Measurements from ENCODE around the gene FANCL. TPM values are rescaled to one million over a fixed set of nuclear protein-coding genes. Genes with fewer than 3 reads are reported as not detected.
"Not testable (repeated sequence)": the region's sequence is repeated elsewhere in the genome, so short reads cannot be mapped to it uniquely, and the experiment has no call there.

FANCL gene
- total and polyA plus RNA-seq, 7 donors: 7.2 to 38.3 (median 14.5) TPM

DNA sequence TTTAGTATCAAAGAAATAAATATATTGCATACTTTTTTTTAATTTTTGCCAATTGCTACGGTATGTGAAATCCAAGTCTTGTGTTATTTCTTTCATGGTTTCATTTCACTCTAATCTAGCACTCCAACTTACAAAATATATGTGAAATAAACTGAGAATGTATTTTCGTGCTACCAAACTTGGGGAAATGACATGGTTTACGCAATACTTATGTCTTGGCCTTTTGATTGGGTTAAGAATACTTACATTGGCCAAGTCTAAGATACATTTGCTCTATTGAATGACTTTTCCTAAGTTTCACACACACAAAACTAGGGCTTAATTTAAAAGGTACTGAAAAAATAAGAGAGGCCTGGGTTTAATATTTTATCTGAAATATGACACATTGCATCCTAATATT, 114.0 kb downstream of the FANCL start:
- DNase-seq: no peak
- WGBS, 2 donors: 96 to 98% methylated on average over 3 of the region's 3 CpGs
- TF ChIP-seq POLR2AphosphoS5 (IDR thresholded peaks at IDR 0.05): no peak
- H3K27me3 ChIP-seq: no peaks in the 10 kb centered on the region
- no peak overlapping the region for H3K27ac ChIP-seq
- no peak overlapping the region for H3K4me3 ChIP-seq
- H3K4me1 ChIP-seq: peaks cover 0 to 19% (median 14%) of the 10 kb centered on the region in 4 donors
- intact Hi-C loops (cut with DNase I): no loop called here
- no peaks in the 10 kb centered on the region for H3K9me3 ChIP-seq
- H3K36me3 ChIP-seq: peaks cover 0 to 10% (median 7%) of the 10 kb centered on the region in 4 donors

DNA sequence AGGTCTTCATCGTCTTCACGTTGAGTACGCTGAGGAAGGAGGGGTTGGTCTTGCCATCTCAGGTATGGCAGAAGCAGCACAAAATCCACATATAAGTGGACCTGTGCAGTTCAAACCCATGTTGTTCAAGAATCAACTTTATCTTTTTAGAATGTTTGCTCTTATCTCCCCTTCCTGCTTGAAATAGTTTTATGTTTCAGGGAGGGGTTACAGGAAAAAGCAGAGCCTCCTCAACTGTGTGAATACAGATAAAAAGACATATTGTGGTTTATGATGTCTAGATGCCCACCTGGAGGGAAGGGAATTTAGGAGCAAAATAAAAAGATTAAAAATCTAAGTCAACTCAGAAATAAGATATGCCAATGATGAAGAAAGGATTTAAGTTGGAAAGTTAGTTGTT, 118.6 kb downstream of the FANCL start:
- H3K27me3 ChIP-seq: no peaks in the 10 kb centered on the region
- no peak for DNase-seq
- no peaks in the 10 kb centered on the region for H3K9me3 ChIP-seq
- no peak overlapping the region for H3K27ac ChIP-seq
- H3K36me3 ChIP-seq: peaks cover 0 to 10% (median 7%) of the 10 kb centered on the region in 4 donors
- 96 to 98% methylated on average over 3 of the region's 3 CpGs for WGBS, 2 donors
- intact Hi-C loops (cut with DNase I): no loop called here
- H3K4me1 ChIP-seq: no peaks in the 10 kb centered on the region
- TF ChIP-seq, protein P1, sequence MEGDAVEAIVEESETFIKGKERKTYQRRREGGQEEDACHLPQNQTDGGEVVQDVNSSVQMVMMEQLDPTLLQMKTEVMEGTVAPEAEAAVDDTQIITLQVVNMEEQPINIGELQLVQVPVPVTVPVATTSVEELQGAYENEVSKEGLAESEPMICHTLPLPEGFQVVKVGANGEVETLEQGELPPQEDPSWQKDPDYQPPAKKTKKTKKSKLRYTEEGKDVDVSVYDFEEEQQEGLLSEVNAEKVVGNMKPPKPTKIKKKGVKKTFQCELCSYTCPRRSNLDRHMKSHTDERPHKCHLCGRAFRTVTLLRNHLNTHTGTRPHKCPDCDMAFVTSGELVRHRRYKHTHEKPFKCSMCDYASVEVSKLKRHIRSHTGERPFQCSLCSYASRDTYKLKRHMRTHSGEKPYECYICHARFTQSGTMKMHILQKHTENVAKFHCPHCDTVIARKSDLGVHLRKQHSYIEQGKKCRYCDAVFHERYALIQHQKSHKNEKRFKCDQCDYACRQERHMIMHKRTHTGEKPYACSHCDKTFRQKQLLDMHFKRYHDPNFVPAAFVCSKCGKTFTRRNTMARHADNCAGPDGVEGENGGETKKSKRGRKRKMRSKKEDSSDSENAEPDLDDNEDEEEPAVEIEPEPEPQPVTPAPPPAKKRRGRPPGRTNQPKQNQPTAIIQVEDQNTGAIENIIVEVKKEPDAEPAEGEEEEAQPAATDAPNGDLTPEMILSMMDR (IDR thresholded peaks at IDR 0.05): no peak
- TF ChIP-seq EP300 (IDR thresholded peaks at IDR 0.05): no peak
- TF ChIP-seq POLR2AphosphoS5 (IDR thresholded peaks at IDR 0.05): no peak
- no peak for TF ChIP-seq POLR2A (IDR thresholded peaks at IDR 0.05)
- no peak overlapping the region for H3K4me3 ChIP-seq

DNA sequence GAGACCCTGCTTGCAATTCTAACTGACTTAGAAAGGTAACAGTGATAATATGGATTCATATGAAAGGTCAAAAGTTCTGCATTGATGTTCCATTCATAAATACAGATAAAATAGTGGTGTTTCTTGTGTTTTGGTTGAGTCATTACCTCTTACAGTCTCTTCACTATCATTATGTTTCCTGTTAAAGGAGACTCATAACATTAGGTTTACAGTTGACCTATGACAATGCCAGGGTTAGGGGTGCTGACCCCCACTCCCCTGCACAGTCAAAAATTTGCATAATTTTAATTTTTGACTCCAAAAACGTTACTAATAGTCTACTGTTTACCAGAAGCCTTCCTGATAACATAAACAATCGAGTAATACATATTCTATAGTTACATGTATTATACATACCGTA, 119.1 kb downstream of the FANCL start:
- Histone ChIP-seq H3K27me3 (no peaks in the 10 kb centered on the region), H3K4me3 (no peak overlapping the region), H3K4me1 (no peaks in the 10 kb centered on the region), H3K27ac (no peak overlapping the region), H3K9me3 (no peaks in the 10 kb centered on the region), H3K36me3 (peaks cover 0 to 10% (median 7%) of the 10 kb centered on the region in 4 donors)
- no peak for TF ChIP-seq POLR2AphosphoS5 (IDR thresholded peaks at IDR 0.05)
- TF ChIP-seq, protein P1 (IDR thresholded peaks at IDR 0.05): no peak
- TF ChIP-seq EP300 (IDR thresholded peaks at IDR 0.05): no peak
- TF ChIP-seq POLR2A (IDR thresholded peaks at IDR 0.05): no peak
- WGBS, 2 donors: 76 to 82% methylated on average over 3 of the region's 3 CpGs
- intact Hi-C loops (cut with DNase I): no loop called here
- DNase-seq: no peak

DNA sequence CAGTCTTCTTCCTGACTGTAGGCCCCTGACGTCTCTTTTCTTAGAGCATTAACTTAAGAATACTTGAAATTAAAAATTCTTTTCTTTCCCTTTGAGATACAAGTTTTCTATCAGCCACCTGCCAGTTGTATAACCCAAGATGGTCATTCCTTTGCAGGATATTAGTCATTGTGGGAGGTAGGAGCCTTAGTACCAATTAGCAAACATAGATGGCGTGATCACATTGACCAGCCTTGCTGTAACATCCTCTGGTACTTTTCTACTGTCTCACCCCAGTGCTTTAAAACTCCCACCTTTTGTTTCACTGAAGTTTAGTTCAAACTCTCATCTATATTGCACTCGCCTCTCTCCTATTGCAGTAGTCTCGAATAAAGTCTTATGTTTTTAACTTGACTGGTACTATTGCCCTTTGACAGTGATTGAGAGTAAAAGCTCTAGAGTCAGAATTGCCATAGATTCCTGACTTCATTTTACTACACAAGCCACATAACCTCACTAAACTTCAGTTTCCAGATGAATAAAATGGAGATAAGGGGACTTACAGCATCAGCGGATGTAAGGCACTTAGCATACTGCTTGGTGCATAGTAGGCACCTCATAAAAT, 120.4 kb downstream of the FANCL start:
- intact Hi-C loops (cut with DNase I): no loop called here
- Histone ChIP-seq H3K9me3 (no peaks in the 10 kb centered on the region), H3K4me3 (no peak overlapping the region), H3K27ac (no peak overlapping the region), H3K27me3 (no peaks in the 10 kb centered on the region), H3K36me3 (peaks cover 0 to 10% (median 7%) of the 10 kb centered on the region in 4 donors), H3K4me1 (no peaks in the 10 kb centered on the region)
- 95 to 96% methylated on average over 5 of the region's 5 CpGs for WGBS, 2 donors
- DNase-seq: no peak
- TF ChIP-seq EP300 (IDR thresholded peaks at IDR 0.05) (no peak), POLR2AphosphoS5 (IDR thresholded peaks at IDR 0.05) (no peak), POLR2A (IDR thresholded peaks at IDR 0.05) (no peak)
- TF ChIP-seq, protein P1 (IDR thresholded peaks at IDR 0.05): no peak

DNA sequence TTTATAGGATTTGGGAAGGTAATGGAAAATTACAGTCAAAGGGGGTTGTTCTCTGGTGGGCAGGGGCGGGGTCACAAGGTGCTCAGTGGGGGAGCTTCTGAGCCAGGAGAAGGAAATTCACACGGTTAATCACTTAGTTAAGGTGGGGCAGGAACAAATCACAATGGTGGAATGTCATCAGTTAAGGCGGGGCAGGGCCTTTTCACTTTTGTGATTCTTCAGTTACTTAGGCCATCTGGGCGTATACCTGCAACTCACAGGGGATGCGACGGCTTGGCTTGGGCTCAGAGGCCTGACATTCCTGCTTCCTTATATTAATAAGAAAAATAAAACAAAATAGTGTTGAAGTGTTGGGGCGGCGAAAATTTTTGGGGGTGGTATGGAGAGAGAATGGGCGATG, 127.6 kb downstream of the FANCL start:
- H3K4me3 ChIP-seq; H3K27ac ChIP-seq; H3K27me3 ChIP-seq; DNase-seq; H3K36me3 ChIP-seq; H3K4me1 ChIP-seq; intact Hi-C loops (cut with DNase I); H3K9me3 ChIP-seq: not testable (repeated sequence)
- WGBS, 2 donors: 76 to 84% methylated on average over 9 of the region's 9 CpGs

DNA sequence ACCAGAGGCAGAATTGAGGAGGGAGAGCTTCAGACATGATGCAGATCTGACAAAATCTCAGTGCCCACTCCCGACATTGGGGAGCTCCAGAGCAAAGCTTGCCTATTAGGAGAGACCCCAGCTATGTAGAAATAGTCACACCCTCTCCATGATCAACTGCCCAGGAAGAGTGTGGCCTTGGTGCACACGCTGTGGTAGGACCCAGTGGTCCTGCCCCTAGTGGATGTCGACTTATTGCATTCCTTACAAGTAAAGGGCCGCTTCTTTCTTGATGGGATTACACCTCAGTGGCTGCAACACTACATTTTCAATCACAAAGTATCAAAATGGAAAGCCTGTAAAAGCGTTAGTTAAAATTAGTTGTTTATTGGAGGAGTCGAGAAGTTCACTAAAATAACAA, 130.4 kb downstream of the FANCL start:
- H3K27ac ChIP-seq: no peak overlapping the region
- no peak for DNase-seq
- no peaks in the 10 kb centered on the region for H3K4me1 ChIP-seq
- intact Hi-C loops (cut with DNase I): no loop called here
- no peaks in the 10 kb centered on the region for H3K9me3 ChIP-seq
- no peaks in the 10 kb centered on the region for H3K36me3 ChIP-seq
- H3K4me3 ChIP-seq: no peak overlapping the region
- TF ChIP-seq EP300 (IDR thresholded peaks at IDR 0.05): no peak
- no peak for TF ChIP-seq POLR2A (IDR thresholded peaks at IDR 0.05)
- TF ChIP-seq, protein P1 (IDR thresholded peaks at IDR 0.05): no peak
- no peak for TF ChIP-seq POLR2AphosphoS5 (IDR thresholded peaks at IDR 0.05)
- no peaks in the 10 kb centered on the region for H3K27me3 ChIP-seq
- WGBS, 2 donors: 96 to 97% methylated on average over 6 of the region's 6 CpGs
